Esophagus squamous epithelium (tissue), 5 donors: ENCODE data around the gene ITGB2. TPM values are rescaled to one million over a fixed set of nuclear protein-coding genes. Genes with fewer than 3 reads are reported as not detected.
A peak's percentile ranks its signal among the peaks of the same experiment; 100 is the strongest.

Source experiments
- DNase-seq: peaks from one replicate; lab custom pipeline; 2025; lab: John Stamatoyannopoulos, UW
- H3K27ac ChIP-seq, 4 donors: fragments of 200-600 bp; sonication (generic); one replicate each; pipeline ENCODE4 v1.5.1; 2016 to 2019; ENCODE audit warnings: mild to moderate bottlenecking in 1 of 4
- H3K27me3 ChIP-seq, 4 donors: fragments of 200-600 bp; sonication (generic); 1 replicate in 3 of 4; 2 replicates in 1 of 4; pipeline versions ENCODE4 v1.5.1 to v1.6.0; 2017 to 2021; ENCODE audit warnings: antibody characterized with exemption in 1 of 4
- H3K36me3 ChIP-seq, 3 donors: fragments of 200-600 bp; sonication (generic); one replicate each; pipeline ENCODE4 v1.5.1; 2016 to 2019
- H3K4me1 ChIP-seq, 3 donors: fragments of 200-600 bp; sonication (generic); one replicate each; pipeline ENCODE4 v1.5.1; 2017 to 2019
- H3K4me3 ChIP-seq, 4 donors: fragments of 200-600 bp; sonication (generic); 1 replicate in 3 of 4; 2 replicates in 1 of 4; pipeline ENCODE4 v1.5.1; 2016 to 2019; ENCODE audit warnings: mild to moderate bottlenecking in 2 of 4, moderate library complexity in 1 of 4
- H3K9me3 ChIP-seq, 3 donors: fragments of 200-600 bp; sonication (generic); one replicate each; pipeline ENCODE4 v1.5.1; 2016 to 2019
- CTCF ChIP-seq, 6 experiments: fragments of 450-650 bp in 4 of 6; fragments of 200-600 bp in 2 of 6; sonication (generic) in 2 of 6; IDR thresholded peaks; one replicate each; pipeline ENCODE4 v1.5.1; 2016 to 2019; ENCODE audit warnings: antibody characterized with exemption in 6 of 6, mild to moderate bottlenecking in 4 of 6, moderate library complexity in 4 of 6
- POLR2A ChIP-seq, 4 donors: fragments of 450-650 bp; IDR thresholded peaks; one replicate each; pipeline ENCODE4 v1.6.1; 2017; ENCODE audit warnings: antibody characterized with exemption in 4 of 4, mild to moderate bottlenecking in 4 of 4, moderate library complexity in 3 of 4
- WGBS, 2 donors: methylation state at CpG; one replicate each; pipeline ENCODE4 v1.1.5; 2018; 5-methylcytosine and 5-hydroxymethylcytosine counted together
- intact Hi-C: fragments of 100-400 bp; cut with DNase I; formaldehyde crosslinking; loops from one replicate; pipeline ENCODE4 v1.15.0; 2022
- total RNA-seq, 4 donors: library from RNA; depleted of rRNA; stranded (reverse); fragments of >200 nt; gene quantifications; one replicate each; pipeline ENCODE4 v1.1.0, GENCODE V29; 2016
- donor health status: DM: yes; HTN: yes; CAD: no.

The ITGB2 gene
- total RNA-seq, 4 donors from 2014 or later, result 6.6 to 47.1 (median 18.5) TPM

DNA sequence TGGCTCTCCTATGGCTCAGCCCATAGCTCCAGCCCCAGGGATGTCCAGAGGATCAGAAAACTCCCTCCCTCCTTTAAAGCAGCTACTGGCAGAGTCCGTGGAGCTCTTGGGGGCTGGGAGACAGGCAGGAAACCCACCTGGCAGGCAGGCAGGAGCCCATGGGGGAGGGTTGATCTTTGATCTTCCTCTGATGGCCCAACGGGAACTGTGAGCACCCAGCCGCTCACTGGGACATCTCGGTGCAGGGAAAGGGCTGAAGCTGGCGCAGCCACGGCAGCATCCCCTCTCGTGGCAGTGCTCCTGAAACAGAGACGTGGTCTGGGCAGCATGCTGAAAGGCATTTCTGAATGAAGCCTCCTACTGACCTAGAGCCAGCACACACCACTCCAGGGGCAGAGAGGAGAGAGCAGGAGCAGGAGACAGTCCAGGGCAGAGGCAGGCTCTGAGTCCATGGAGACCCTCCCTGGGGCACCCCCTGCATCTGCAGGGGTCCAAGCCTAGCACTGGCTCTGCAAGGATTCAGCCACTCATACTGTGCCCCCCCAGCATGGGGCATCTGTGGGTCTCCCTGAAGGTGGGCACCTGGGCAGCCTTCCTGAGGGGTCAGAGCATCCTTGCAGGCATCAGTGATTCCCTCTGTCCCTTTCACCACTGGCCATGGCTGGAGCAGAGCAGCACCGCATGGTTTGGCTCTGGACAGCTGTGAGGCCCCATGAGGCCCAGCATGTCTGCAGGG, 14.3 kb upstream of the ITGB2 start:
- no peak overlapping the region for H3K27ac ChIP-seq
- no peak overlapping the region for H3K4me3 ChIP-seq
- no peak for DNase-seq
- peaks cover 30 to 44% (median 34%) of the 10 kb centered on the region in 3 donors for H3K4me1 ChIP-seq
- no peaks in the 10 kb centered on the region for H3K9me3 ChIP-seq
- peaks cover 11 to 54% (median 22%) of the 10 kb centered on the region in 4 donors for H3K27me3 ChIP-seq
- WGBS, 2 donors, result 75 to 100% methylated on average over 1 to 4 of the region's 9 CpGs
- no peaks in the 10 kb centered on the region for H3K36me3 ChIP-seq
- TF ChIP-seq CTCF (IDR thresholded peaks at IDR 0.05) (no peak), POLR2A (IDR thresholded peaks at IDR 0.05) (no peak)
- intact Hi-C loops, result loop anchor here (5.0 kb wide), 1 partner anchor 43 kb away; no protein-coding TSS in a partner anchor

GRCh38 chr21:44934276-44934675, 13.6 kb upstream of the ITGB2 start:
- no peak for DNase-seq
- no peak overlapping the region for H3K27ac ChIP-seq
- no peaks in the 10 kb centered on the region for H3K9me3 ChIP-seq
- intact Hi-C loops, result loop anchor here (5.0 kb wide), 1 partner anchor 42 kb away; no protein-coding TSS in a partner anchor
- 80 to 100% methylated on average over 1 to 2 of the region's 6 CpGs for WGBS, 2 donors
- TF ChIP-seq POLR2A (IDR thresholded peaks at IDR 0.05) (no peak), CTCF (IDR thresholded peaks at IDR 0.05) (no peak)
- no peaks in the 10 kb centered on the region for H3K36me3 ChIP-seq
- H3K27me3 ChIP-seq, result peaks cover 11 to 61% (median 22%) of the 10 kb centered on the region in 4 donors
- H3K4me3 ChIP-seq, result no peak overlapping the region
- H3K4me1 ChIP-seq, result peaks cover 28 to 41% (median 30%) of the 10 kb centered on the region in 3 donors

DNA sequence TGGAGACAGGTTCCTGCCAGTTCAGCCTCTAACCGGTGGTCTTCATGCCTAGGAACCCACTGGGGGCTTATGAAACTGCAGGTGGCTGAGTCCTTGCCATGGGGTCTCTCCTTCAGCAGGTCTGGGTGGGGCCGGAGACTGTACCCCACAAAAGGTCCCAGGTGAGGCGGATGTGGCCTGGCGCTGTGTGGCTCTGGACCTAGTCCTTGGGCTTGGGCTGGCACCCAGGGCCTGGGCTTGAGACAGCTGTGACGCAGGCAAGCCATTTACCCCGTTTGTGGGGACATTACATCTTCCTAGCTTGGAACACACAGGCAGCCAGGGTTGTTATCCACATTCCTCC, 13.2 kb upstream of the ITGB2 start:
- intact Hi-C loops, result loop anchor here (5.0 kb wide), 1 partner anchor 42 kb away; no protein-coding TSS in a partner anchor
- TF ChIP-seq POLR2A (IDR thresholded peaks at IDR 0.05), result no peak
- TF ChIP-seq CTCF (IDR thresholded peaks at IDR 0.05), result no peak
- DNase-seq, result no peak
- H3K27me3 ChIP-seq, result peaks cover 11 to 64% (median 22%) of the 10 kb centered on the region in 4 donors
- H3K9me3 ChIP-seq, result no peaks in the 10 kb centered on the region
- H3K36me3 ChIP-seq, result no peaks in the 10 kb centered on the region
- WGBS, 2 donors, result 60 to 73% methylated on average over 2 of the region's 6 CpGs
- H3K4me3 ChIP-seq, result no peak overlapping the region
- H3K4me1 ChIP-seq, result peaks cover 24 to 37% (median 26%) of the 10 kb centered on the region in 3 donors
- H3K27ac ChIP-seq, result no peak overlapping the region

DNA sequence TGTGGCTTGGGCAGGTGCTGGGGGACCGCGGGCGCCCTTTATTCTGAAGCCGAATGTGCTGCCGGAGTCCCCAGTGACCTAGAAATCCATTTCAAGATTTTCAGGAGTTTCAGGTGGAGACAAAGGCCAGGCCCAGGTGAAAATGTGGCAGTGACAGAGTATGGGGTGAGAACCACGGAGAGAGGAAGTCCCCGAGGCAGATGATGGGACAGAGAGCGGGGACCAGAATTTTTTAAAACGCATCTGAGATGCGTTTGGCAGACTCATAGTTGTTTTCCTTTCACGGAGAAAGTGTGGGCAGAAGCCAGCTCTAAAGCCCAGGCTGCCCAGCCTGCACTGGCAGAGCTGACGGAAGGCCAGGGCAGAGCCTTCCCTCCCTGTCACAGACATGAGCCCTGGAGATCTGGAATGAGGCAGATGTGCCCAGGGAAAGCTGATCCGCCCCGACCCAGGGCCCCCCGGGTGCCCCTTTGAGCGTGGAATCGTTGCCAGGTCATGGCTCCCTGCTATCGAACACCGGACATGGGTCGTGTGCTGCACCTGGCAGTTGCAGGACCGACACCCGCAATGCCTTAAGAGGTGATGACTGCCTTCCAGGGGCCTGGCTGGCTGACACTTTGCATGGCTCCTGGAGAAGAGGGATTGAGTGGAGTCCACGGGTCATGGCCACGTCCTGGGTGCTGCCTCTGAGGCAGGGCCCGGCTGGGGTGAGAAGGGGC, 12.7 kb upstream of the ITGB2 start:
- Histone ChIP-seq H3K36me3 (no peaks in the 10 kb centered on the region), H3K27ac (no peak overlapping the region), H3K4me1 (peaks cover 21 to 35% (median 26%) of the 10 kb centered on the region in 3 donors), H3K9me3 (no peaks in the 10 kb centered on the region), H3K27me3 (peaks cover 11 to 70% (median 22%) of the 10 kb centered on the region in 4 donors), H3K4me3 (peak overlapping the region in 1 of 4 donors; percentile 70)
- intact Hi-C loops, result loop anchor here (5.0 kb wide), 1 partner anchor 41 kb away; no protein-coding TSS in a partner anchor
- DNase-seq, result no peak
- TF ChIP-seq POLR2A (IDR thresholded peaks at IDR 0.05), result no peak
- no peak for TF ChIP-seq CTCF (IDR thresholded peaks at IDR 0.05)
- 53 to 64% methylated on average over 13 to 14 of the region's 25 CpGs for WGBS, 2 donors
